ENCODE measurements around the gene ERP44. TPM values are rescaled to one million over a fixed set of nuclear protein-coding genes. Genes with fewer than 3 reads are reported as not detected.

The ERP44 gene
- polyA plus RNA-seq, 12 donors = 11.1 to 31.8 (median 22.8) TPM; not detected in 1

DNA sequence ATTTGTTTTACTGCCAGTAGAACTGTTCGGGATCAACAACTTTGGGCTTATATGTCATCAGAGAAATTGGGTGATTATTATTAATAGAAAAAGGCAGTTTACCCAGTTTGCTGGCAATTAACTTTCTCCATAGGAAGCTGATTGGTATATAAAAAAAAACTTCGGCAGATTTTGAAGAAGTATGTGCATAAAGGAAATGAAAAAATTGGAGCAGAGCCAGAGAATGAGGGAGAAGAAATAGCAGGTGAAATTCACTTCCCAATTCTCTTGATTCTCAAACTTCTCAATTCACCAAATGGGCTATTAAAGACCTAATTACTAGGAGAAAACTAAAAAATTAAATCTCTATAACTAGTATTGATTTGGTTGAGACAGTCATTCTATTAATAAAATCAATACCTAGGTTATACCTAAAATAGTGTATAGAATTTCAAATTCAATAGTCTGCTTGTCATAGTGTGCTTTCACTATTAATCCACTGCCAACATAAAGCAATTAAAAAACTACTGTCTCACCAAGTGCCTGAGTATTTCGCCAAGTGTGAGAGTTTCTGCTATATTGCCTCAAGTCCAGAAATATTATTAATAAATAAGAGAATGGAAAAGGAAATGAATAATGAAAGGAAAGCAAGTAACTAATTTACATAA, 144.8 kb downstream of the ERP44 start:
- no peak for DNase-seq

DNA sequence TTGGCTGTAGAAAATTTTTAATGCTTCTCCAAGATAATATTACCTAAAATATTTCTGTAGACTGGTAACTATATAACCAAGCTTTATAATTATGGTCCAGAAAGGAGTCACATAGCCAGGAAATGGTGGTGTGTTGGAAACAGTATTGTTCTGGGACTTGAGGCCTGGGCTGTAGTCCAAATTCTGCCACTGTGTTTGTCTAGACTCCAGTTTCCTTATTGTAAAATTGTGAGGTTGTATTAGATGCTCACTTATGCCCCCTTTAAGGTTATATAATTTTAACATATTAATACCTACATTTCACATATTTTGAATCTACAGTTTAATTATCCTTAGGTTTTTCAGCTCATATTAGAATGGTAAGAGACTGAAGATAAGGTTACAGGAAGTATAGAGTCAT, 149.9 kb downstream of the ERP44 start:
- peak; percentile 5 for DNase-seq

GRCh38 chr9:99948482-99948881, 150.3 kb downstream of the ERP44 start:
- no peak for DNase-seq

DNA sequence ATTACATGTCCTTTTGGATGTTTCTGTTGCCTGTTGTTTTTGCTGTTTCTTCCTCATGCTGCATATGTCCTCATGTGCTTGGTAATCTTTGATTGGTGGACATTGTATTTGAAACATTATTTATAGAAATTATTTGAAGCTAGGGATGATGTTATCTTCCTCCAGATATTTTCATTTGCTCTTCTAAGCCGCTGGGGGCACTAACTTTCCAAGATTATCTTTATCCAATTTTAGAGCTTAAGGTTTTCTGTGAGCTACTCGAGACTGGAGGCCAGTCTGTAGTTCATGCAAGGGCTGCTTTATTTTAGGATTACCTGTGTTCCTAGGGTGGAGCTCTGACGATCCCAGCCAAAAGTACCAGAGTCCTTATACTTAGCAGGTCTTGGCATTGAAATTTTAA, 151.4 kb downstream of the ERP44 start:
- DNase-seq = no peak

DNA sequence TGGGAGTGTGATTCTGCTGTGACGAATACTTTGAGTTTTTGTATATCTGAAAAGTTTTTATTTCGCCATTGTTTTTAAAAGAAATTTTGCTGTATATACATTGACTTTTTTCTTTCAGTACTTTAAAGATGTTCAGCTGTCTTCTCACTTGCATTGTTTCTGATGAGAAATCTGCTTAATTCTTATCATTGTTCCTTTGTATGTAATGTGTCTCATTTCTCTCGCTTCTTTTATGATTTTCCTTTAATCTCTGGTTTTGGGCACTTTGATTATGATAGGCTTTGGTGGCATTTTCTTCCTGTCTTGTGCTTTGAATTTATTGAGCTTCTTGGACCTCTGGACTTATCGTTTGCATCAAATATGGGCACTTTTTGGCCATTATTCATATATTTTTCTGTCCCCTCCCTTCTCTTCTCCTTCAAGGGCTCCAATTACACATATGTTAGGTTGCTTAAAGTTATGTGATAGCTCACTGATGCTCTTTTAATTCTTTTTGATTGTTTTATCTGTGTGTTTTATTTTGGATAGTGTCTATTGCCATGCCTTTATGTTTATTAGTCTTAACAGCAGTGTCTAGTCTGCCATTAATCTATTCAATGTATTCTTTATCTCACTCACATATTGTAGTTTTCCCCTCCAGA, 161.7 kb downstream of the ERP44 start:
- DNase-seq = no peak

- DNase-seq = no peak
These were observed 167.5 kb downstream of the ERP44 start for GRCh38 chr9:99931155-99931840.

- no peak for DNase-seq
These were observed 169.1 kb downstream of the ERP44 start for GRCh38 chr9:99929652-99930051.

Other genes starting within 250 kb of the ERP44 start
- gene STX17, start 192.3 kb downstream of the ERP44 start, polyA plus RNA-seq (ENCODE audit: insufficient read length in 12 of 12) = 10 to 100 TPM in 11 of 12 donors, not detected in 1; 12.5 to 21.0 (median 17.8) TPM
- gene INVS, start 243 bp upstream of the ERP44 start, polyA plus RNA-seq (ENCODE audit: insufficient read length in 12 of 12) = 10 to 100 TPM in 10 of 12 donors, 1 to 10 TPM in 1, not detected in 1; 9.4 to 19.2 (median 14.3) TPM